Measurements from ENCODE around the gene TFPT.

The TFPT gene

GRCh38 chr19:54115109-54116063 is at the start of gene TFPT, which contains the start of gene PRPF31:
TSS of gene TFPT (minus strand) at chr19:54115657. CDS start at chr19:54115269, 388 bp downstream.
TSS of gene PRPF31 (plus strand) at chr19:54115754. CDS start at chr19:54118279, 2,525 bp downstream.
- FAIRE-seq (peak; percentile 91), DNase-seq (ENCODE audit: low spot score) (peak; percentile 94)

- DNase-seq (ENCODE audit: low spot score), result no peak
- no peak for FAIRE-seq
Measured at GRCh38 chr19:54165222-54165621, 49.8 kb upstream of the TFPT start.

GRCh38 chr19:54164369-54165068 is 49.1 kb upstream of the TFPT start:
- DNase-seq (ENCODE audit: low spot score), result no peak

GRCh38 chr19:54162884-54163283 is 47.4 kb upstream of the TFPT start:
- no peak for FAIRE-seq

More at GRCh38 chr19:54164369-54165068, 49.1 kb upstream of the TFPT start:
- FAIRE-seq, result no peak

GRCh38 chr19:54162241-54162805 is 46.9 kb upstream of the TFPT start:
- FAIRE-seq, result no peak
- DNase-seq (ENCODE audit: low spot score), result no peak

More at GRCh38 chr19:54162884-54163283, 47.4 kb upstream of the TFPT start:
- DNase-seq (ENCODE audit: low spot score), result no peak

GRCh38 chr19:54160854-54161253 is 45.4 kb upstream of the TFPT start:
- no peak for FAIRE-seq
- DNase-seq (ENCODE audit: low spot score), result no peak

- no peak for FAIRE-seq
- DNase-seq (ENCODE audit: low spot score), result peak; percentile 14
Measured at GRCh38 chr19:54160182-54160811, 44.8 kb upstream of the TFPT start.

- DNase-seq (ENCODE audit: low spot score), result peak; percentile 97
Measured at GRCh38 chr19:54159352-54160181, 44.1 kb upstream of the TFPT start, which contains the start of gene LENG1. TSS of gene LENG1 (minus strand) at chr19:54159721. CDS start at chr19:54159695, 26 bp downstream.

GRCh38 chr19:54158812-54159351 is 43.4 kb upstream of the TFPT start:
- no peak for DNase-seq (ENCODE audit: low spot score)
- no peak for FAIRE-seq

More at GRCh38 chr19:54159352-54160181, 44.1 kb upstream of the TFPT start, which contains the start of gene LENG1:
- peak; percentile 97 for FAIRE-seq

- DNase-seq (ENCODE audit: low spot score), result no peak
- no peak for FAIRE-seq
Measured at GRCh38 chr19:54156953-54157352, 41.5 kb upstream of the TFPT start.

- DNase-seq (ENCODE audit: low spot score), result no peak
- no peak for FAIRE-seq
Measured at GRCh38 chr19:54156490-54156889, 41.0 kb upstream of the TFPT start.

GRCh38 chr19:54155694-54156093 is 40.2 kb upstream of the TFPT start:
- DNase-seq (ENCODE audit: low spot score) (no peak), FAIRE-seq (no peak)

GRCh38 chr19:54154603-54155345 is 39.3 kb upstream of the TFPT start:
- no peak for DNase-seq (ENCODE audit: low spot score)

GRCh38 chr19:54153731-54154326 is 38.4 kb upstream of the TFPT start:
- DNase-seq (ENCODE audit: low spot score) (no peak), FAIRE-seq (no peak)

More at GRCh38 chr19:54154603-54155345, 39.3 kb upstream of the TFPT start:
- FAIRE-seq, result no peak

GRCh38 chr19:54152878-54153524 is 37.5 kb upstream of the TFPT start:
- DNase-seq (ENCODE audit: low spot score) (no peak), FAIRE-seq (no peak)

- no peak for DNase-seq (ENCODE audit: low spot score)
- no peak for FAIRE-seq
Measured at GRCh38 chr19:54152267-54152666, 36.8 kb upstream of the TFPT start.

- DNase-seq (ENCODE audit: low spot score) (no peak), FAIRE-seq (no peak)
Measured at GRCh38 chr19:54151362-54152035, 36.0 kb upstream of the TFPT start.
